Activated B cell treated with CpG ODN at 0.5 μM for 24 hours (primary cell): Measurements from ENCODE around the gene SPIRE2. TPM values are rescaled to one million over a fixed set of nuclear protein-coding genes. Genes with fewer than 3 reads are reported as not detected.

ENCODE experiments used
- ATAC-seq: fragments of 200-7000 bp; cut with Tn5 transposase; one replicate; pipeline ENCODE4 v1.10.0; 2021; ENCODE audit warnings: low read depth, mild to moderate bottlenecking, moderate library complexity
- CTCF ChIA-PET: fragments of 350-600 bp; sonication (Branson Sonifier 250); formaldehyde crosslinking; loops from one replicate; lab custom pipeline; 2021; ENCODE audit warnings: antibody characterized with exemption; lab: Charles Lee
- POLR2A ChIA-PET: fragments of 350-600 bp; sonication (Branson Sonifier 250); formaldehyde crosslinking; loops from one replicate; lab custom pipeline; 2021; ENCODE audit warnings: antibody characterized with exemption; lab: Charles Lee
- DNase-seq: peaks from one replicate; pipeline ENCODE4 v3.0.0; 2022
- H3K27ac Mint-ChIP-seq: one replicate; pipeline ENCODE4 v1.8.0; 2020; ENCODE audit warnings: mixed read lengths
- H3K27me3 Mint-ChIP-seq: one replicate; pipeline ENCODE4 v1.8.0; 2021; ENCODE audit warnings: mixed read lengths
- H3K36me3 Mint-ChIP-seq: one replicate; pipeline ENCODE4 v1.8.0; 2021; ENCODE audit warnings: low read depth, mixed read lengths
- H3K4me1 Mint-ChIP-seq: one replicate; pipeline ENCODE4 v1.8.0; 2021; ENCODE audit warnings: mixed read lengths
- H3K4me3 Mint-ChIP-seq: one replicate; pipeline ENCODE4 v1.8.0; 2020; ENCODE audit warnings: mild to moderate bottlenecking, mixed read lengths
- H3K9me3 Mint-ChIP-seq: one replicate; pipeline ENCODE4 v1.8.0; 2020; ENCODE audit warnings: mixed read lengths
- CTCF ChIP-seq: fragments of 200-600 bp; IDR thresholded peaks from one replicate; pipeline ENCODE4 v1.8.0; 2022; ENCODE audit warnings: antibody characterized with exemption, mild to moderate bottlenecking
- intact Hi-C: fragments of 100-400 bp; cut with micrococcal nuclease; formaldehyde crosslinking; loops from one replicate; pipeline ENCODE4 v1.15.1; 2024
- total RNA-seq: library from RNA; stranded (reverse); gene quantifications from 2 replicates; pipeline ENCODE4 v1.2.3, GENCODE V29; 2022

Gene SPIRE2
- total RNA-seq, 1 donor from 2014 or later = 1.2 TPM

- no peak for ATAC-seq
- no peaks in the 10 kb centered on the region for H3K9me3 Mint-ChIP-seq
- ChIA-PET CTCF (no interaction called here), POLR2A (interaction anchor here (0.6 kb wide), 1 partner anchor 33 kb away, joined by 3 read pairs; the partner anchor contains the start of gene TCF25)
- no peaks in the 10 kb centered on the region for H3K27me3 Mint-ChIP-seq
- H3K4me1 Mint-ChIP-seq = peaks cover 5% of the 10 kb centered on the region
- no peak overlapping the region for H3K4me3 Mint-ChIP-seq
- no peak overlapping the region for H3K27ac Mint-ChIP-seq
- no peak for DNase-seq
- peaks cover 57% of the 10 kb centered on the region for H3K36me3 Mint-ChIP-seq
- intact Hi-C loops = no loop called here
- no peak for TF ChIP-seq CTCF
Observed at GRCh38 chr16:89906140-89907025, 78.1 kb downstream of the SPIRE2 start.

- no peaks in the 10 kb centered on the region for H3K9me3 Mint-ChIP-seq
- ChIA-PET CTCF (interaction anchor here (0.7 kb wide), 1 partner anchor 201 kb away, joined by 3 read pairs; no protein-coding TSS in a partner anchor), POLR2A (interaction anchor here (0.6 to 1.1 kb wide), 5 partner anchors 10 to 75 kb away, joined by 3 to 6 read pairs (median 4); partner anchors contain the start of gene TCF25)
- intact Hi-C loops = no loop called here
- no peak overlapping the region for H3K4me3 Mint-ChIP-seq
- TF ChIP-seq CTCF = no peak
- H3K4me1 Mint-ChIP-seq = peaks cover 5% of the 10 kb centered on the region
- DNase-seq (no peak), ATAC-seq (no peak)
- no peaks in the 10 kb centered on the region for H3K27me3 Mint-ChIP-seq
- H3K36me3 Mint-ChIP-seq = peaks cover 66% of the 10 kb centered on the region
- H3K27ac Mint-ChIP-seq = no peak overlapping the region
Observed at GRCh38 chr16:89907055-89907814, 79.0 kb downstream of the SPIRE2 start.

GRCh38 chr16:89908236-89908635 lies 80.0 kb downstream of the SPIRE2 start:
- ChIA-PET CTCF (interaction anchor here (0.7 to 3.2 kb wide), 2 partner anchors 21 to 202 kb away, joined by 3 to 8 read pairs; no protein-coding TSS in a partner anchor), POLR2A (interaction anchor here (0.5 to 1.5 kb wide), 6 partner anchors 14 to 972 kb away, joined by 3 to 10 read pairs (median 6); partner anchors contain the start of genes RPL13 and TCF25)
- no peaks in the 10 kb centered on the region for H3K27me3 Mint-ChIP-seq
- no peaks in the 10 kb centered on the region for H3K9me3 Mint-ChIP-seq
- H3K4me1 Mint-ChIP-seq = peaks cover 5% of the 10 kb centered on the region
- ATAC-seq (no peak), DNase-seq (no peak)
- H3K4me3 Mint-ChIP-seq = no peak overlapping the region
- intact Hi-C loops = no loop called here
- peaks cover 62% of the 10 kb centered on the region for H3K36me3 Mint-ChIP-seq
- no peak overlapping the region for H3K27ac Mint-ChIP-seq
- TF ChIP-seq CTCF = no peak

- peak; percentile 64 for DNase-seq
- TF ChIP-seq CTCF = peak; percentile 82
- POLR2A ChIA-PET = interaction anchor here (0.5 to 1.5 kb wide), 8 partner anchors 35 to 299 kb away, joined by 3 to 6 read pairs (median 4); partner anchors contain the start of gene TCF25
- Mint-ChIP-seq H3K9me3 (no peaks in the 10 kb centered on the region), H3K27ac (no peak overlapping the region), H3K27me3 (no peaks in the 10 kb centered on the region), H3K4me1 (peaks cover 5% of the 10 kb centered on the region), H3K4me3 (no peak overlapping the region), H3K36me3 (peaks cover 53% of the 10 kb centered on the region)
- CTCF ChIA-PET = interaction anchor here (0.7 to 3.2 kb wide), 10 partner anchors 9 to 210 kb away, joined by 3 to 10 read pairs (median 4); partner anchors contain the start of genes MC1R and TUBB3
- intact Hi-C loops = loop anchor here (1.0 kb wide), 1 partner anchor 204 kb away; no protein-coding TSS in a partner anchor
- peak; percentile 85 for ATAC-seq
Observed at GRCh38 chr16:89909777-89910716, 81.8 kb downstream of the SPIRE2 start.
